ENCODE measurements around the gene CDK3.
"Not testable (repeated sequence)": the region's sequence is repeated elsewhere in the genome, so short reads cannot be mapped to it uniquely, and the experiment has no call there.

Gene CDK3

GRCh38 chr17:75970626-75971025, 30.0 kb upstream of the CDK3 start:
- H3K4me2 ChIP-seq (ENCODE audit: low read depth, low read length) = no peak overlapping the region
- no peaks in the 10 kb centered on the region for H4K20me1 ChIP-seq (ENCODE audit: insufficient read depth, low read length)
- H3K9me2 ChIP-seq (replicated peaks; ENCODE audit: insufficient read depth, low read length) = no peaks in the 10 kb centered on the region
- H3K4me3 ChIP-seq (ENCODE audit: low read length) = no peak overlapping the region
- H3K36me3 ChIP-seq (replicated peaks; ENCODE audit: insufficient read depth, low read length) = no peaks in the 10 kb centered on the region
- H3K79me2 ChIP-seq (ENCODE audit: low read length) = no peaks in the 10 kb centered on the region
- H3K9me3 ChIP-seq (replicated peaks; ENCODE audit: insufficient read depth, low read length) = no peaks in the 10 kb centered on the region
- no peak for DNase-seq
- no peaks in the 10 kb centered on the region for H3K4me1 ChIP-seq (ENCODE audit: low read length)
- H3K27me3 ChIP-seq (replicated peaks; ENCODE audit: insufficient read depth, low read length) = no peaks in the 10 kb centered on the region
- H3K27ac ChIP-seq (ENCODE audit: low read length) = no peak overlapping the region
- no peak overlapping the region for H2AFZ ChIP-seq (ENCODE audit: low read length)
- TF ChIP-seq CTCF (IDR thresholded peaks at IDR 0.05; ENCODE audit: low read length) (no peak), EZH2 (optimal IDR thresholded peaks at IDR 0.05; ENCODE audit: low read depth, low read length) (no peak), EZH2phosphoT487 (IDR thresholded peaks at IDR 0.05; ENCODE audit: low read length) (no peak)
- H3F3A ChIP-seq (ENCODE audit: insufficient read depth, low read length) = no peaks in the 10 kb centered on the region
- no peak overlapping the region for H3K9ac ChIP-seq (ENCODE audit: low read length)

- H3K4me2 ChIP-seq (ENCODE audit: low read depth, low read length); H4K20me1 ChIP-seq (ENCODE audit: insufficient read depth, low read length); H3K9me2 ChIP-seq (replicated peaks; ENCODE audit: insufficient read depth, low read length); H3K36me3 ChIP-seq (replicated peaks; ENCODE audit: insufficient read depth, low read length); H3K9me3 ChIP-seq (replicated peaks; ENCODE audit: insufficient read depth, low read length); H3F3A ChIP-seq (ENCODE audit: insufficient read depth, low read length); H3K4me3 ChIP-seq (ENCODE audit: low read length); H3K9ac ChIP-seq (ENCODE audit: low read length); H3K4me1 ChIP-seq (ENCODE audit: low read length); H3K27ac ChIP-seq (ENCODE audit: low read length); DNase-seq; H3K27me3 ChIP-seq (replicated peaks; ENCODE audit: insufficient read depth, low read length); H2AFZ ChIP-seq (ENCODE audit: low read length): not testable (repeated sequence)
- H3K79me2 ChIP-seq (ENCODE audit: low read length) = peaks cover 15% of the 10 kb centered on the region
Observed at GRCh38 chr17:75975187-75975586, 25.5 kb upstream of the CDK3 start.

- Histone ChIP-seq H2AFZ (ENCODE audit: low read length) (no peak overlapping the region), H3K9me2 (replicated peaks; ENCODE audit: insufficient read depth, low read length) (no peaks in the 10 kb centered on the region), H3K79me2 (ENCODE audit: low read length) (peaks cover 21% of the 10 kb centered on the region), H3K27ac (ENCODE audit: low read length) (no peak overlapping the region), H3F3A (ENCODE audit: insufficient read depth, low read length) (no peaks in the 10 kb centered on the region), H3K4me1 (ENCODE audit: low read length) (no peaks in the 10 kb centered on the region), H3K9me3 (replicated peaks; ENCODE audit: insufficient read depth, low read length) (no peaks in the 10 kb centered on the region), H3K4me3 (ENCODE audit: low read length) (no peak overlapping the region), H3K27me3 (replicated peaks; ENCODE audit: insufficient read depth, low read length) (no peaks in the 10 kb centered on the region), H3K36me3 (replicated peaks; ENCODE audit: insufficient read depth, low read length) (no peaks in the 10 kb centered on the region), H3K9ac (ENCODE audit: low read length) (no peak overlapping the region), H4K20me1 (ENCODE audit: insufficient read depth, low read length) (no peaks in the 10 kb centered on the region), H3K4me2 (ENCODE audit: low read depth, low read length) (no peak overlapping the region)
- TF ChIP-seq EZH2phosphoT487 (IDR thresholded peaks at IDR 0.05; ENCODE audit: low read length) = no peak
- TF ChIP-seq EZH2 (optimal IDR thresholded peaks at IDR 0.05; ENCODE audit: low read depth, low read length) = no peak
- TF ChIP-seq CTCF (IDR thresholded peaks at IDR 0.05; ENCODE audit: low read length) = no peak
- DNase-seq = no peak
Observed at GRCh38 chr17:75975757-75976174, 24.9 kb upstream of the CDK3 start.

GRCh38 chr17:75976175-75976848, 24.3 kb upstream of the CDK3 start:
- no peaks in the 10 kb centered on the region for H3K27me3 ChIP-seq (replicated peaks; ENCODE audit: insufficient read depth, low read length)
- H3K9ac ChIP-seq (ENCODE audit: low read length) = no peak overlapping the region
- no peak for DNase-seq
- H2AFZ ChIP-seq (ENCODE audit: low read length) = no peak overlapping the region
- no peak overlapping the region for H3K4me3 ChIP-seq (ENCODE audit: low read length)
- no peaks in the 10 kb centered on the region for H4K20me1 ChIP-seq (ENCODE audit: insufficient read depth, low read length)
- no peaks in the 10 kb centered on the region for H3K4me1 ChIP-seq (ENCODE audit: low read length)
- H3K79me2 ChIP-seq (ENCODE audit: low read length) = peaks cover 21% of the 10 kb centered on the region
- H3K36me3 ChIP-seq (replicated peaks; ENCODE audit: insufficient read depth, low read length) = no peaks in the 10 kb centered on the region
- H3K9me3 ChIP-seq (replicated peaks; ENCODE audit: insufficient read depth, low read length) = no peaks in the 10 kb centered on the region
- no peak overlapping the region for H3K4me2 ChIP-seq (ENCODE audit: low read depth, low read length)
- no peaks in the 10 kb centered on the region for H3K9me2 ChIP-seq (replicated peaks; ENCODE audit: insufficient read depth, low read length)
- H3F3A ChIP-seq (ENCODE audit: insufficient read depth, low read length) = no peaks in the 10 kb centered on the region
- no peak for TF ChIP-seq CTCF (IDR thresholded peaks at IDR 0.05; ENCODE audit: low read length)
- no peak for TF ChIP-seq EZH2 (optimal IDR thresholded peaks at IDR 0.05; ENCODE audit: low read depth, low read length)
- no peak for TF ChIP-seq EZH2phosphoT487 (IDR thresholded peaks at IDR 0.05; ENCODE audit: low read length)
- no peak overlapping the region for H3K27ac ChIP-seq (ENCODE audit: low read length)

Measured in MM.1S (cell line).